ENCODE data around the gene DENND1C. TPM values are rescaled to one million over a fixed set of nuclear protein-coding genes. Genes with fewer than 3 reads are reported as not detected.

Gene DENND1C
- total and polyA plus RNA-seq, 9 of the 15 experiments (the other 6 are each of a cell fraction or from before 2014, with no cell fraction given) = 0.03 to 1.2 (median 0.32) TPM; not detected in 1

DNA sequence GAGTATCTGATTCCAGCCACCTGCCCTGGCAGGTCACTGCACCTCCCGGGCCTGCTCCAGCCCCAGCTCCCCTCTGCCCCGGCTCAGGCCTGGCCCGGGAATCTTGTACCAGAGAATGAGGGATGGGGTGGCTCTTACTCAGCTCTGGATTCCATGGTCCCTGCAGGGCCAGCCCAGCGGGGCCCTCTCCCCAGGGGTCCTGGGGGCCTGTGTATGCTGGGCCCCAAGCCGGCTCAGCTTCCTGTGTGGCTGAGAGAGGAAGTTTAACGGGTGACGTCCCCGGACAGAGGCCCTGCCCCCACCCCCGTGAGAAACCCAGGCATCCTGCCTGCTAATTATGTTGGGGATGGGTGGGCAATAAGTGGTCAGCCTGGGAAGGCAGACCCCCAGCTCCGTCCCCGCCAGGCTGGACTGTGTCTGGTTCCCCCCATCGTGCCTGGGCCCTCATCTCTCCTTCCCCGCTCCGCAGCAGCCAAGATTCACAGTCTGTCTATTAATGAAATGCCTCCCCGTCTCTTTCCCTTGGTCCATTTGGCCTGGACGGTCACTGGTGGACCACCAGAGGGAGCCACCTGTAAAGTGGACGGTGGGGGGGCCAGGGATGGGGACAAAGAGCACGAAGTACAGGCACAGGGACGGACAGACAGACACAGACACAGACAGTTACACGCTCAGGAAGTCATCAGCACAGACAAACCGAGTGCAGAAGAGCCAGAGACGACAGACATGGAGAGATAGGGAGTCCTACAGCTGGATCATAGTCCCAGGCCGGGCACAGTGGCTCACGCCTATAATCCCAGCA, at the start of gene DENND1C (continued):
- no peak for TF ChIP-seq DLX4 (CRISPR knock-in tag; IDR thresholded peaks at IDR 0.05)
- TF ChIP-seq CEBPB (tag; IDR thresholded peaks at IDR 0.05) = no peak
- no peak for TF ChIP-seq RBFOX2 (IDR thresholded peaks at IDR 0.05; ENCODE audit: low read depth, low read length)
- TF ChIP-seq, protein P1, sequence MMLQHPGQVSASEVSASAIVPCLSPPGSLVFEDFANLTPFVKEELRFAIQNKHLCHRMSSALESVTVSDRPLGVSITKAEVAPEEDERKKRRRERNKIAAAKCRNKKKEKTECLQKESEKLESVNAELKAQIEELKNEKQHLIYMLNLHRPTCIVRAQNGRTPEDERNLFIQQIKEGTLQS (IDR thresholded peaks at IDR 0.05) = no peak
- TF ChIP-seq, protein P1 (CRISPR knock-in tag; conservative IDR thresholded peaks at IDR 0.05) = no peak
- TF ChIP-seq ELF2 (CRISPR knock-in tag; IDR thresholded peaks at IDR 0.05) = no peak
- TF ChIP-seq NFATC3 (IDR thresholded peaks at IDR 0.05) = no peak
- no peak for TF ChIP-seq ZNF785 (CRISPR knock-in tag; IDR thresholded peaks at IDR 0.05)
- peak; percentile 58; the same call in 1 of the 2 replicates for TF ChIP-seq SP1 (CRISPR knock-in tag; IDR thresholded peaks at IDR 0.05)
- TF ChIP-seq, protein P2, sequence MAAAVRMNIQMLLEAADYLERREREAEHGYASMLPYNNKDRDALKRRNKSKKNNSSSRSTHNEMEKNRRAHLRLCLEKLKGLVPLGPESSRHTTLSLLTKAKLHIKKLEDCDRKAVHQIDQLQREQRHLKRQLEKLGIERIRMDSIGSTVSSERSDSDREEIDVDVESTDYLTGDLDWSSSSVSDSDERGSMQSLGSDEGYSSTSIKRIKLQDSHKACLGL (CRISPR knock-in tag; IDR thresholded peaks at IDR 0.05; ENCODE audit: borderline replicate concordance, poor library complexity, severe bottlenecking) = no peak
- TF ChIP-seq PURB (CRISPR knock-in tag; IDR thresholded peaks at IDR 0.05; ENCODE audit: low read depth) = no peak
- peak; percentile 8; the same call in 1 of the 2 replicates for TF ChIP-seq CXXC5 (CRISPR knock-in tag; IDR thresholded peaks at IDR 0.05)
- TF ChIP-seq CREBBP (IDR thresholded peaks at IDR 0.05; ENCODE audit: low read depth, low read length) = no peak
- no peak for TF ChIP-seq KLF13 (tag; IDR thresholded peaks at IDR 0.05; ENCODE audit: borderline replicate concordance, low read depth)
- TF ChIP-seq ZKSCAN3 (CRISPR knock-in tag; IDR thresholded peaks at IDR 0.05) = no peak
- TF ChIP-seq, protein P3, sequence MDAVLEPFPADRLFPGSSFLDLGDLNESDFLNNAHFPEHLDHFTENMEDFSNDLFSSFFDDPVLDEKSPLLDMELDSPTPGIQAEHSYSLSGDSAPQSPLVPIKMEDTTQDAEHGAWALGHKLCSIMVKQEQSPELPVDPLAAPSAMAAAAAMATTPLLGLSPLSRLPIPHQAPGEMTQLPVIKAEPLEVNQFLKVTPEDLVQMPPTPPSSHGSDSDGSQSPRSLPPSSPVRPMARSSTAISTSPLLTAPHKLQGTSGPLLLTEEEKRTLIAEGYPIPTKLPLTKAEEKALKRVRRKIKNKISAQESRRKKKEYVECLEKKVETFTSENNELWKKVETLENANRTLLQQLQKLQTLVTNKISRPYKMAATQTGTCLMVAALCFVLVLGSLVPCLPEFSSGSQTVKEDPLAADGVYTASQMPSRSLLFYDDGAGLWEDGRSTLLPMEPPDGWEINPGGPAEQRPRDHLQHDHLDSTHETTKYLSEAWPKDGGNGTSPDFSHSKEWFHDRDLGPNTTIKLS (IDR thresholded peaks at IDR 0.05; ENCODE audit: borderline replicate concordance, low read depth) = no peak
- no peak for TF ChIP-seq ZNF133 (CRISPR knock-in tag; IDR thresholded peaks at IDR 0.05)
- TF ChIP-seq CSDE1 (IDR thresholded peaks at IDR 0.05) = no peak
- no peak for TF ChIP-seq POLR3G (IDR thresholded peaks at IDR 0.05; ENCODE audit: extremely low read depth, insufficient read length, insufficient replicate concordance)
- TF ChIP-seq ZNF655 (CRISPR knock-in tag; IDR thresholded peaks at IDR 0.05) = no peak
- no peak for TF ChIP-seq NRF1 (conservative IDR thresholded peaks at IDR 0.05 in 1 of 2, IDR thresholded peaks at IDR 0.05 in 1 of 2)
- TF ChIP-seq ZNF431 (CRISPR knock-in tag; IDR thresholded peaks at IDR 0.05) = no peak
- no peak for TF ChIP-seq RHOXF2B (CRISPR knock-in tag; conservative IDR thresholded peaks at IDR 0.05)
- TF ChIP-seq POLR2A (conservative IDR thresholded peaks at IDR 0.05) = no peak
- TF ChIP-seq HNRNPL (IDR thresholded peaks at IDR 0.05; ENCODE audit: low read depth, low read length) = no peak

Measured in K562 (cell line).